ENCODE data around the gene ZBTB2.
A peak's percentile ranks its signal among the peaks of the same experiment; 100 is the strongest.

ZBTB2 gene, protein sequence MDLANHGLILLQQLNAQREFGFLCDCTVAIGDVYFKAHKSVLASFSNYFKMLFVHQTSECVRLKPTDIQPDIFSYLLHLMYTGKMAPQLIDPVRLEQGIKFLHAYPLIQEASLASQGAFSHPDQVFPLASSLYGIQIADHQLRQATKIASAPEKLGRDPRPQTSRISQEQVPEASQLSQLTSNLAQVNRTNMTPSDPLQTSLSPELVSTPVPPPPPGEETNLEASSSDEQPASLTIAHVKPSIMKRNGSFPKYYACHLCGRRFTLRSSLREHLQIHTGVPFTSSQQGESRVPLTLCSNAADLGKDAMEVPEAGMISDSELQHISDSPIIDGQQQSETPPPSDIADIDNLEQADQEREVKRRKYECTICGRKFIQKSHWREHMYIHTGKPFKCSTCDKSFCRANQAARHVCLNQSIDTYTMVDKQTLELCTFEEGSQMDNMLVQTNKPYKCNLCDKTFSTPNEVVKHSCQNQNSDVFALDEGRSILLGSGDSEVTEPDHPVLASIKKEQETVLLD

DNA sequence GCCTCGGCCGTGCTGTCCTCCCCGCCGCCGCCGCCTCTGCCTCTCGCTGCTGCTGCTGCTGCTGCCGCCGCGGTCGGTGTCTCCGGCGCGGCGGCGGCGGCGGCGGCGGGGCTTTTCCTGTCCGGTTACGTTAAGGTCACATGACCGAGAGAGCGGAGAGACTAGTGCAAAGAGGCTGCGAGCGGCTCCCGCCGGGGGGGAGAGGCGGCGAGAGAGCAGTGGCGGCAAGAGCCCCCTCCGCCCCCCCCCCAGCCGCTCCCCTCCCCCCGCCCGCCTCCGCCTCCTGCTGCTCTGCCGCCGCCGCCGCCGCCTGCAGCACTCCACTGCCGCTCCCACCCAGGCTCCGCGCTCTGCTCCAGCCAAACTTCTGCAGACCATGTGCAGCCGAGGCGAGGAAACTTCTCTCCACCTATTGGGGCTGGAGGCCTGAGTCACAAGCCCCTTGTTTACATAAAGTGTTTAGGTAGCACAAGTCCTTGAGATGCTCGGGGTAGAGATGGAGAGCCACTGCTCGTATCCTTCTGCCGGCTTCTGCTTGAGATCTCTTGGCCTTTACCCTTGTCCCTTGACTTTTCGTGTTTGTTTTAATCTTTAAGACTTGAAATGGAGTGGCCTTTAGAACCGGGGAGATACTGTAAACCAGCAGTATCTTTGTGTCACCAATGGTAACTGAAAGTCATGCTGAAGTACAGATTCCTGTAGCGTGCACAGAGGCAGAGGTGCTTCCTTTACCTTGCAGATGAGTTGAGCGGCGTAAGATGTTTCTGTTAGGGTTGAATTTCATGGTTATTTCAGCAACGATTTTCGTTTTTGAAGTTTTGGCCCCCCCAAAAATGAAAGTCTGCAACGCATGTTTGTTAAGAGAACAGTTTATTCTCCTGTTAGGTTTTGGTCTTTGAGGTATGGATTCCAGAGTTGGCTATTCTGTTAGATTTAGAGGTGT is at the start of gene ZBTB2:
ZBTB2 (minus strand) TSS at position 89 of the 943 bp plus-strand sequence. CDS start 17,922 bp downstream, outside the sequence.
- DNase-seq = peak; percentile 72

DNA sequence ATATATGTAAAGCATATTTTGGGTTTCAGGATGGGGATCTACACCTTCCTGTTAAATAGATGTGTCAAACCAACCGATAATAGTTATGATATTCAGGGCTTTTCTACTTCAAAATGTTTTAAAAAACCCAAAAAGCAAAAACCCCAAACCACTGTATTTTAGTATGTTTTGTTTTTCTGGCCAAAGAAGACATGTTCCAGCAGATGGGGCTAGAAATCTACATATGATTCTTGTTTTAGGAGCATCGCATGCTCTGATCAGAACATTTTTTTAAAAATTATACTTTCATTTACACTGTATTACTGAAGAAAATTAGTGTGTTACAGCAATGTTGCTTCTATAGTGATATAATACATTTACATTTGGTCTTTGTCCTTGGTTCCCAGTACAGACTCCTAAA is 49.6 kb upstream of the ZBTB2 start:
- DNase-seq = no peak

DNA sequence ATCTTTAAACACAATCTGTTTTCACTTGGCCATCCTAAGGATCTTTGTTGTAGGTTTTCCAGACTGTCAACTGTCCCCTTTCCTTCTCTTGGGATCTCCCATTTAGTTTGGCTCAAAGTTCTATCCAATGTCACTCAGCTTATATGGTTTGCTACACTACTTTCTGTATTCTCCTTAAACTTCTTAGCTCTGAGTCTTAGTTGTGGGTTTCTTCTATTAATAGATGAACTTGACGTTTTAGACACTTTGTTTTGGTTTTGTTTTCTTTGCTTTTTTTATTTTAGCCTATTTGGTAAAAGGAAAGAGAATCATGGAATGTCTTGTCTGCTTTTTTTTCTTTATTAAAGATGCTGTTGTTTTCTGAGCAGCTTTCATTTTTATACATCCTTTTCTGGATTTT is 49.1 kb upstream of the ZBTB2 start:
- no peak for DNase-seq

DNA sequence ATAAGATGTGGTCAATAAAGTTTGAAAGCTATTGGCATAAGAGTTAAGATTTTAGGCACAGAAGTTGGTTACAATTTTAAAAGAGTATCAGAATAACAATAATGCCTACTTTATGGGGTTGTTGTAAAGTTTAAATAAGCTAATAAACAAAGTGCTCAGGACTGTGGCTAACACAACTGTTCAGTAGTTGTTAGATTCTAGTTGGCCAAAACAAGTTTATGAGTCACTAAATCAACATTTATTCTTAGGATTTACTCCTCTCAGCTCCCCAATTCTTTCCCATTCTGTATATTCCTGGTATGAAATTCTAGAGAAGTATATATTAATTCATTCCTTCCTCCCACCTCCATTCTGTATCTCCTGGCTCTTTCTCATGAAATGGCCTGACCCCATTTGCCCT is 46.0 kb upstream of the ZBTB2 start:
- DNase-seq = no peak

DNA sequence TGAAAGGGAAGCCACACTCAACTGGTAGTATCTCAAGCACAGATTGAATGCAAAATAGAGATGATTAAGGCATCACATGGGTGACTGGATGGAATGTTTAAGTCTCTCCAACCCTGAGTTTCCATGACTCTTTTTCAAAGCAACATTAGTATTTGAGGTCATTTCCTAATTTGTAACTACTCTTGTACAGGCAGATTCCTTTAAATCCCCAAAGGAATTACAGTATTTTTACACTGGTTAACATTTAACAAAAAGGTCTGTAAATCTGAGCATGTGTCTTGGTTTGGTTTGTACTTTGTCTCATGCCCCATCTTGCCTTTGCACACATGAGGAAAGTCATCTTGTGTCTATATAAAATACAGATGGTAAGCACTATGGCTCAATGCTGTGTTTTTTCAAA is 45.4 kb upstream of the ZBTB2 start:
- DNase-seq = no peak

DNA sequence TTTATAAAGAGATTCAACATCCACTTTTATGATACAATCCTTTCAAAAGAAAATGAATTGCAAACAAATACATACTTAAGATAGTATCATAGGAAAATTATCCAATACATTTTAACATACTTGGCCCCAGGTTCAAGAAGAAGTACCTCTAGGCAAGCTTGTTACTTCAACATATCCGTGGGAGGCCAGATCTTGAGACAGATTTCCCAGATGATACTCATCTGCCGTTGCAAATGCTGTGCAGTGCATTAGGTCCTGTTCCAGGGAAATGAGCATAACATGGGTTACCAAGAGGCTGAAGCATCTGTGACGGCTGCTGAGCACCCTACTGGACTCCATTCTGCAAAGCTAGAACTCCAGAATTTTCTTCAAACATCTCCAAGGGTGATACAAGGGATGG is 44.9 kb upstream of the ZBTB2 start:
- DNase-seq = no peak

DNA sequence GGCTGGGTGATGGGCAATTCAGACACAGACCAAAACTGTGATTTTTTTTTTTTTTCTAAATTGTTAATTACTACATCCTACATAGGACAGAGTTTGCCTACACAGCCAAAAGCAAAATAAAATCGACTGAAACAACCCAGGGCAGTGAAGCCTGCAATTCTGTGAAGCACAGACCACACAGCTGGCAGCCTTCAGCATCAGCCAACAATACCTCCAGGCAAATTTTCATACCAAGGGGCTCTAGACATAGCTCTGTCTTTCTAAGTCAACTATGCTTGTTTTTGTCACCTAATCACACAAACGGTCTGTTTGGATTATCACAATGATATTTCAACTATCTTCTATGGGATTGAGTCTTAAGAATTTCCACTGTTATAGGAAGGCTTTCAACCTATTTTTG is 43.0 kb upstream of the ZBTB2 start:
- no peak for DNase-seq

DNA sequence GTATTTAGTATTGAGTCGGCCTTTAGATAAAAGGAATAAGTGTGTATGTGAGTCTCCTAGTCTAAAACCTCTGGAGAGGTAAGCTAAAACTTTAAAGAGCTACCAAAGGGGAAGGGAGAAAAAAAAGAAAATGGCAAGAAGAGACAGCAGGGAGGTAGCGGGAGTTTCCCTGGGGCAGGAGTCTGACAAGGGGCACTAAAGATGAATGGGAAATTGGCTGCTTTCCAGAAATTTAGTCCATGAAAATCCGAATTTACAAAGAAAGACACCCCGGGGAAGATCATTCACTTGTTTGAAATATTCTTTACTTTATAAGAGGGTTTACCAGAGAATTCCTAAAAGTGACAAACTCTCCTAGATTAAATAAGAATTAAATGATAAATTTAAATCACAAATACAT is 41.3 kb upstream of the ZBTB2 start:
- no peak for DNase-seq

DNA sequence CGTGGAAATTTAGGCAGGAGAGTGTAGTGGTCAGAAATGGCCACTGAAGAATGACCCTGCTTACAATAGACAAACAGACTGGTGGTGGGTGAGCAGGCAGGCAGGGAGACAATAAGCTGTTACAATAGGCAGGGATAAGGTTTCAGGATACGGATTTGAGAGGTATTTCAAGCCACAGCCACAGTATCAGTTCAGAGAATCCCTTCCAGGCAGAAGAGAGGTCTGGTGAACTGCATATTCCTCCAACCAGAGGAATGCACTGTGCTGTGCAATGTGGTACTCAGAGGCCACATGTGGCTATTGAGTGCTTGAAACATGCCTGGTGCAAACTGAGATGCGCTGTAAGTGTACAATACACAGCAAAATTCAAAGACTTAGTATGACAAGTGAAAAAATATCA is 40.0 kb upstream of the ZBTB2 start:
- DNase-seq = no peak

DNA sequence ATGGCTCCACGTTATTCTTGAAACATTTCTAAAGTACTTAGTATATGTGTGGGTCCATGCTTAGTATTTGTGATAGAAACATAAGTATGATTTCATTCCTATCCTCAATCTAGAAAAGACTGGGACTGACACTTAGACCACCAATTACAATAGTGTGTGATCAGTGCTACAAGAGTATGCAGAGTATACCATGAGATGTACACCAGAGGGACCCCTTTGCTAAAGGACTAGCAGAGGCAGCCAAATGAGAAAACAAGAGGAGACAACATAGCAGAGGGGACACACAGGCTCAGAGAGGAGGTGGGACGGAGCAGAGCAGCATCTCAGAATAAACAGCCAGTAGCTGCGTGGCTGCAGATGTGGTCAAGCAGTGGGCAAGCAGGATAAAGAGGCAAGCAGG is 39.5 kb upstream of the ZBTB2 start:
- DNase-seq = no peak

DNA sequence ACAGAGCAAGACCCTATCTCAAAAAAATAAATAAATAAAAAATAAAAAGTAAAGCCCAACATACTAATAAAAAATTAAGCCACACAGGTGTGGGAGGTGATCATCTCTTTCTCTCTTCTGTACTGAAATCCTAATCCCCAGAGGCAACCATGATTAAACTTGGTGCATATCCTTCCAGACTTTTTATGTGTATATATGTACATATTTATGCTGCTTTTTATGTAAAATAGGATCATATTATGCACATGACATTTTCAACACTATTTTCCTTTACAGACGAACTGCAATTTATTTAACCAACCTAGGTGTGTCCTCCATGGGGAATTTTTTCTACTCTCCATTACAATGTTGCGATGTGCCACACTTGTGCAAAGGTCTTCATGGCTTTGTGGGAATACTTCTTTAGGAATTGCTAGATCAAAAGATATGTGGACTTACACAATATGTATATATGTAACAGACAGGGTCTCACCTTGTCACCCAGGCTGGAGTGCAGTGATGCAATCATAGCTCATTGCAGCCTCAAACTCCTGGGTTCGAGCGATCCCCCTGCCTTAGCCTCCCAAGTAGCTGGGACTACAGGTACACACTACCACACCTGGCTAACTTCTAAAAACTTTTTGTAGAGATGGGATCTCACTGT is 36.9 kb upstream of the ZBTB2 start:
- no peak for DNase-seq

DNA sequence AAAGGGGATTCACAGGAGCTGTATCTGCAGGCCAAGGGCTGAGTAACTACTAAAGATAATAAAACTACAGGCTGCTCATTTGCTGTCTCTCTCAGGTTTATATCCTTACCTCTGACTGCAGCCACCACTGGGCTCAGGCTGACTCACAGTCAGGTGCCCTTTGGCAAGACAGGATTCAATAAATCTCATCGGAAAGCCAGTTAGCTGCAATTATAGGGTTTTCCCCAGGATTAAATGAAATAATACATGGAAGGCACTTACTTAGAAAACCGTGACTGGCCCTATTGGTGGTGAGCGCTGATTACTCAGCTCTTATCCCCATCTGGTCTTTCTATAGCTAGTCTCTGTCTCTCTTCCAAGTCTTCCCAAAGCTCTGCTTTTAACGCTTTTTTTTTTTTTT is 34.2 kb upstream of the ZBTB2 start:
- no peak for DNase-seq

DNA sequence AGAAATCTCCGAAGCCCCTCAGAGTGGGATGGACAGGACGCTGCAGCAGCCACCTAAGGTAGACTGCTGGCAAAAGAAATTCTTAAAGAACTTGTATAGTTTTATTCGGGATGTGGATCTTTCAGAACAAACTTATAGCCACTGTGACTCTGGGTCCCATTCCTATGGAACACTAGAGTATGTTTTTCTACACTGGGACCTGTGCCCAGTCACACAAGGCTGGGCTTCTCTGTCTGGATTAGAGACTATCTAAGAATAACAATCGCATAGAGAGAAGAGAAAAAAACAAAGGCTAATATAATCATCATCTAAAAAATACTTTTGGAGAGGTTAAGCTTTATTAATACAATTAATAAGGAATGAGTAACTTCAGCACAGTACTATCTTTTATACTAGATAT is 31.6 kb upstream of the ZBTB2 start:
- no peak for DNase-seq

DNA sequence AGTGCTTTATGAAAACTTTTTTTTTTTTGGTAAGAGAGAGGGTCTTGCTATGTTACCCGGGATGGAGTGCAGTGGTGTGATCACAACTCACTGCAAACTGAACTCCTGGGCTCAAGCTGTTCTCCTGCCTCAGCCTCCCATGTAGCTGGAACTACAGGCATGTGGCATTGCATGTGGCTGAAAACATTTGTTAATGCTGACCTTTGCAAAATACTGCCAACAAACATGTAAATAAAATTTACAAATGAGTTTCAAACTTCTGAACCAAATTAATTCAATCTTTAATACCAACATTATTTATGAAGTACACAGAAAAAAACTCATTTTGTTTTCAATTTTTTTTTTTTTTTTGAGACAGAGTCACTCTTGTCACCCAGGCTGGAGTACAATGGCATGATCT is 26.1 kb upstream of the ZBTB2 start:
- no peak for DNase-seq

DNA sequence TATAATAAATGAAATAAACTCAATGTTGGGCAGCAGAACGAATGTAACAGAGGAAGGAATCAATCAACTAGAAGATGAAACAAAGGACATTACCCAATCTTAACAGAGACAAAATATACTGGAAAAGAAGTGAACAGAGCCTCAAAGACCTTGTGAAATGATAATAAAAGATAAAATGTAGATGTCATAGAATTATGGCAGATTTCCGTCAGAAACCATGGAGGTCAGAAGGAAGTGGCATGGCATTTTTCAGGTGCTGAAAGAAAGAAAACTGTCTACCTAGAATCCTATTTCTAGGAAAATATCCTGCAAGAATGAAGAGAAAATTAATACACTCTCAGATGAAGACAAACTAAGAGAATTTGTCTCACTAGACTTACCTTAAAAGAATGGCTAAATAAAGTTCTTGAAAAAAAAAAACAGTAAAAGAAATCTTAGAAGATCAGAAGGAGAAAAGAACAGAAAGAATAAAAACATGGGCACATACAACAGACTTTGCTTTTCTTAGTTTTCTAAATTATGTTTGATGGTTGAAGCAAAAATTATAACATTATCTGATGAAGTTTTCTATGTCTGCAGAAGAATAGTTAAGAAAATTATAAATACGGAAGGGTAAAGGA is 23.4 kb upstream of the ZBTB2 start:
- DNase-seq = no peak

DNA sequence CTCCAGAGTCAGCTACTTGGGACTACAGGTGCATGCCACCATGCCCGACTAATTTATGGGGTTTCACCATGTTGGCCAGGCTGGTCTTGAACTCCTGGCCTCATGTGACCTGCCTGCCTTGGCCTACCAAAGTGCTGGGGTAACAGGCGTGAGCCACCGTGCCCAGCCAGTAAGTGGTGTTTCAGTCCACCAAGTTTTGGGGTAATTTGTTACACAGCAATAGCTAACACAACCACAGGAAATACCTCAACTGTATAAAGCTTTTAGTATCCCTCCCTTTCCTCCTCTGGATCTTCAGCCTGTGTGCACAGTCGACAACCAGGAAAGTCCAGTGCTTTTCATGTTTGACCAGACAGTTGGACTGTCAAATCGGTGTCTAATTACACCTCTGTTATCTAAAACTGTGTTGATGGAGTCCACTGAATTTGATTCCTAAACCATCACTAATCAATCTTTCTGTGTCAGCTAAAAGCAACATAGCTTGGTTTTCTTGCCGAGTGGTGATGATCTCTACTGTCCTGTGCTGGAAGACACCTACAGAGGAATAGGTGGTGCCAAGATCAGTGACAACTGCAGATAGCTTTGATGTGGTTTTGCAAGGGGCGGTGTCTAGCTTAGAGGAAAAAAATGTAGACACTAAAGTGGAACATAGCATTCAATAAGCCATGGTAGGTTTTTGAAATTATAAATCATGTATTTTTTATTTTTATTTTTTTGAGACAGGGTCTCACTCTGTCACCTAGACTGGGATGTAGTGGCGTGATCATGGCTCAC is 22.2 kb upstream of the ZBTB2 start:
- DNase-seq = peak; percentile 19

DNA sequence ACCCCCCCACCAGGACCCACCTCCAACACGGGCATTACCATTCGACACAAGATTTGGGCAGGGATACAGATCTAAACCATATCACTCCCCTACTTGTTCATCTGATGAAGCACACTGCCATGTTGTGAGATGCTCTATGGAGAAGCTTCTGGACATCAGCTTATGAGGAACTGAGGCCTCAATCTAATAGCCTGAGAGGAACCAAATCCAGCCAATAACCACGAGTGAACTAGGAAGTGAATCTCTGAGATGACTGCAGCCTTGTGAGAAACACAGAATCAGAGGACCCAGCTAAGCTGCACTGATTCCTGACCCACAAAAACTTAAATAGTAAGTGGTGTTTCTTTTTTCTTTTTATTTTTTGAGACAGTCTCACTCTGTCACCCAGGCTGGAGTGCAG is 21.6 kb upstream of the ZBTB2 start:
- no peak for DNase-seq

DNA sequence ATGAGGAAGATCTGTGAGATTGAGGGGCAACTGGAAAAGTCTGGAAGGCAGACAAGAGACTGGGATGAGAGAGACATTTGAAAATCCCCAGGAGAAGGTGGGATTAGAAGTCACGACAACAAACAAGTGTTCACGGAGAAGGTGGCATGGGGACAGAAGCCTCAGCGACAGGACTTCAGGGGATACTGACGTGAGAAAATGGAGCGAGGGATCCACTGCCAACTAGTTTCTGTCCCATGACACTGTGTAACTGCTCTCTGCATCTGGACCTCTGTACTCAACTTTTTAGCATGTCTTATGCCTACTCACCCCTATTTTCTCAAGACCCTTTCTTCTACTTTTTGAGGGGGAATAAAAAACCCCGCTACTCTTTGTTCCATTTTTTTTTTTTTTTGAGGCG is 18.3 kb upstream of the ZBTB2 start:
- no peak for DNase-seq

DNA sequence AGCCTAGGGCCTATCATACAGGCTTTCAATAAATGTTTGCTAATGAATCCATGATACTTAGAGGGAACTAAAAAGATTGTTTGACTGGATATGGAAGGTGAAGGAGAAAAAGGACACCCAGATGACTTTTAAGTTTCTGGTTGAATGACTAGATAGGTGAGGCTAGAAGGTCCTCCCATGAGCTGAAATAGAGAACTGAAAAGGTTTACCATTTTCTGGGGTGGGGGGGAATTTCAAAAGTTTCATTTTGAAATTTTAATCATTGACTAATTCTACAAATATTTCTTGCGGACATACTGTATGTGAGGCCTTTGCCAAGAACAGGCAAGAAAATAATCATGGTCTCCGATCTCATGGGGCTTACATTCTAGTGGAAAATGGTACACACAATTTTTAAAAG is 17.9 kb upstream of the ZBTB2 start:
- no peak for DNase-seq

DNA sequence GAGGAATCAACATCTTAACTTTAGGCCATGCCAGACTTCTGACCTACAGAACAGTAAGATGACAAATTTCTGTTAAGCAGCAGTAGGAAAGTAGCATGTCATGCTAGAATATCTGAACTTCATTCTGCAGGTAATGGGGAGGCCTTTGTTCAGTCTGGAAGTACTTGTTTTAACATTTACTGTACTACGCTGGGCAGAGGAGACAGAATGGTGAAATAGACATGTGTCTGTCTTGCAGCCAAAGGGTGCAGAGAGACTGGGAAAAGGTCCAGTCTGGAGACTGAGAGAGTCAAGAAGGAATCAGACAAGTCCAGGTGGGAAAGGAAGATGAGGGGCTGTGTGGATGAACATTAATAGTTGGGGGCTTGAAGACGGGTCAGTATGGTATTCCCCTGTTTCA is 17.5 kb upstream of the ZBTB2 start:
- DNase-seq = no peak

DNA sequence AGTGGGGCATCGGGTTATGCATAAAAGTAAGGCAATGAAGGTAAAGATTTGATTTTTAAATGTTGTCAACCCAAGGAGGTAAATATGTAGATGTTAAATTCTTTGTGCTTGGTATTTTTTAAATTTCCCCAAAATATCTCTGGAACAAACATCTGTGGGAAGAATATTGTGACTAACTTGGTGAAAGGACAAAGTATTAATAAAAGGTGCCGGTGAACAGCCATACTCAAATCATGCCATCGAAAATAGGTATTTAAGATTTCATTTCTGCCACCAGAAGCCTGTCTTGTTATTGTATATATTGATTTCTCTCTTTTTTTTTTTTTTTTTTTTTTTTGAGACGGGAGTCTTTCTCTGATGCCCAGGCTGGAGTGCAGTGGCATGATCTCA is 12.6 kb upstream of the ZBTB2 start:
- no peak for DNase-seq

DNA sequence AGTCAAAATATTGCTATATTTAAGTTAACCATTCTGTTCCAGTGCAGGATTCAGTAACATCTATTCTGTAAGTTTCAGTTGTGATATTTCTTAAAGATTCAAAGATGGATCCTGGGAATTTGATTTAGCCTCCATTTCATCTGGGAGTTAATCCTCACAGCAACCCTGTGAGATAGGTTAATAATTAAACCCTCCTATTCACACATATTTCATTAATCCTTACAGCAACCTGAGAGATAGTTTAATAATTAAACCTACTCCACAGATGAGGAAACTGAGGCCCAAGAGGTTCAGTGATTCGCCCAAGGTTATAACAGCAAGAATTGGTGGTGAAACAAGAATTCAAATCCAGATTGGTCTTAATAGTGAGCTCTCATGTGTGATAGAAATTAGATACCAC is 10.9 kb upstream of the ZBTB2 start:
- DNase-seq = no peak

All from activated CD4-positive, alpha-beta T cell treated with anti-CD3 and anti-CD28 coated beads, Interleukin-2, Interleukin-6, amounts not matched to agents 100 ng/mL and 50 ng/mL, durations not matched to agents 16 hours and 8 hours (primary cell).